ENCODE data around the gene ZRANB3. TPM values are rescaled to one million over a fixed set of nuclear protein-coding genes. Genes with fewer than 3 reads are reported as not detected.

Gene ZRANB3
- total RNA-seq, 1 experiment from 2014 or later, result 16.3 TPM

- ChIA-PET CTCF (interaction anchor here (0.6 to 1.3 kb wide), 2 partner anchors 9 to 234 kb away, joined by 3 read pairs; no protein-coding TSS in a partner anchor), POLR2A (no interaction called here)
- no peak for DNase-seq (ENCODE audit: unreplicated experiment)
- intact Hi-C loops (cut with micrococcal nuclease), result loop anchor here (10.0 kb wide), 1 partner anchor 470 kb away; no protein-coding TSS in a partner anchor
- no peaks in the 10 kb centered on the region for H3K36me3 Mint-ChIP-seq (ENCODE audit: insufficient read depth, unreplicated experiment)
- no peak for TF ChIP-seq CTCF (IDR thresholded peaks at IDR 0.05; ENCODE audit: unreplicated experiment)
- no peak overlapping the region for H3K4me3 Mint-ChIP-seq (ENCODE audit: unreplicated experiment)
- no peaks in the 10 kb centered on the region for H3K27me3 Mint-ChIP-seq (ENCODE audit: insufficient read depth, unreplicated experiment)
- no TSS peak for BruUV-seq (replicated peaks)
- H3K27ac Mint-ChIP-seq (ENCODE audit: low read depth, unreplicated experiment), result no peak overlapping the region
- no peaks in the 10 kb centered on the region for H3K9me3 Mint-ChIP-seq (ENCODE audit: unreplicated experiment)
- H3K4me1 Mint-ChIP-seq (ENCODE audit: insufficient read depth, unreplicated experiment), result no peaks in the 10 kb centered on the region
These were observed 55.9 kb downstream of the ZRANB3 start for GRCh38 chr2:135475128-135475527.

- no peaks in the 10 kb centered on the region for H3K27me3 Mint-ChIP-seq (ENCODE audit: insufficient read depth, unreplicated experiment)
- intact Hi-C loops (cut with micrococcal nuclease), result loop anchor here (1.0 to 10.0 kb wide), 3 partner anchors 128 to 469 kb away; no protein-coding TSS in a partner anchor
- BruUV-seq (replicated peaks), result no TSS peak
- no peaks in the 10 kb centered on the region for H3K36me3 Mint-ChIP-seq (ENCODE audit: insufficient read depth, unreplicated experiment)
- H3K4me1 Mint-ChIP-seq (ENCODE audit: insufficient read depth, unreplicated experiment), result no peaks in the 10 kb centered on the region
- H3K9me3 Mint-ChIP-seq (ENCODE audit: unreplicated experiment), result no peaks in the 10 kb centered on the region
- H3K4me3 Mint-ChIP-seq (ENCODE audit: unreplicated experiment), result no peak overlapping the region
- DNase-seq (ENCODE audit: unreplicated experiment), result peak; percentile 40
- no peak overlapping the region for H3K27ac Mint-ChIP-seq (ENCODE audit: low read depth, unreplicated experiment)
- POLR2A ChIA-PET, result no interaction called here
- CTCF ChIA-PET, result interaction anchor here (0.6 to 1.1 kb wide), 5 partner anchors 112 to 510 kb away, joined by 3 to 4 read pairs (median 3); no protein-coding TSS in a partner anchor
- peak; percentile 35 for TF ChIP-seq CTCF (IDR thresholded peaks at IDR 0.05; ENCODE audit: unreplicated experiment)
These were observed 57.5 kb downstream of the ZRANB3 start for GRCh38 chr2:135473567-135473966.

- ChIA-PET CTCF (no interaction called here), POLR2A (no interaction called here)
- no peak for DNase-seq (ENCODE audit: unreplicated experiment)
These were observed 59.9 kb downstream of the ZRANB3 start for GRCh38 chr2:135471106-135471505.

GRCh38 chr2:135457279-135457678, 73.7 kb downstream of the ZRANB3 start:
- Mint-ChIP-seq H3K4me1 (ENCODE audit: insufficient read depth, unreplicated experiment) (no peaks in the 10 kb centered on the region), H3K27ac (ENCODE audit: low read depth, unreplicated experiment) (no peak overlapping the region), H3K4me3 (ENCODE audit: unreplicated experiment) (no peak overlapping the region), H3K27me3 (ENCODE audit: insufficient read depth, unreplicated experiment) (no peaks in the 10 kb centered on the region), H3K36me3 (ENCODE audit: insufficient read depth, unreplicated experiment) (peaks cover 17% of the 10 kb centered on the region), H3K9me3 (ENCODE audit: unreplicated experiment) (peaks cover 17% of the 10 kb centered on the region)
- no peak for TF ChIP-seq CTCF (IDR thresholded peaks at IDR 0.05; ENCODE audit: unreplicated experiment)
- no TSS peak for BruUV-seq (replicated peaks)
- no peak for DNase-seq (ENCODE audit: unreplicated experiment)
- ChIA-PET CTCF (no interaction called here), POLR2A (no interaction called here)
- intact Hi-C loops (cut with micrococcal nuclease), result no loop called here

More at GRCh38 chr2:135471106-135471505, 59.9 kb downstream of the ZRANB3 start:
- Mint-ChIP-seq H3K36me3 (ENCODE audit: insufficient read depth, unreplicated experiment) (no peaks in the 10 kb centered on the region), H3K4me1 (ENCODE audit: insufficient read depth, unreplicated experiment) (no peaks in the 10 kb centered on the region), H3K27me3 (ENCODE audit: insufficient read depth, unreplicated experiment) (no peaks in the 10 kb centered on the region), H3K9me3 (ENCODE audit: unreplicated experiment) (no peaks in the 10 kb centered on the region), H3K27ac (ENCODE audit: low read depth, unreplicated experiment) (no peak overlapping the region), H3K4me3 (ENCODE audit: unreplicated experiment) (no peak overlapping the region)
- no TSS peak for BruUV-seq (replicated peaks)
- TF ChIP-seq CTCF (IDR thresholded peaks at IDR 0.05; ENCODE audit: unreplicated experiment), result no peak
- intact Hi-C loops (cut with micrococcal nuclease), result loop anchor here (10.0 kb wide), 1 partner anchor 466 kb away; no protein-coding TSS in a partner anchor

Measured in MCF 10A (cell line).